Breast epithelium (tissue), 3 donors: ENCODE data around the gene IQGAP1.

Source experiments
- POLR2A ChIP-seq: fragments of 450-650 bp; IDR thresholded peaks from one replicate; pipeline ENCODE4 v1.6.1; 2016; ENCODE audit warnings: antibody characterized with exemption, mild to moderate bottlenecking, moderate library complexity
- POLR2AphosphoS5 ChIP-seq, 3 donors: sonication (generic); formaldehyde crosslinking; IDR thresholded peaks; one replicate each; pipeline ENCODE4 v1.6.1; 2017; ENCODE audit warnings: antibody characterized with exemption in 3 of 3
- TF ChIP-seq, protein P1 (sequence below), 3 donors: fragments of 450-650 bp; IDR thresholded peaks; one replicate each; pipeline ENCODE4 v1.5.1; 2016 to 2017; ENCODE audit warnings: antibody characterized with exemption in 3 of 3, mild to moderate bottlenecking in 3 of 3, moderate library complexity in 3 of 3

DNA sequence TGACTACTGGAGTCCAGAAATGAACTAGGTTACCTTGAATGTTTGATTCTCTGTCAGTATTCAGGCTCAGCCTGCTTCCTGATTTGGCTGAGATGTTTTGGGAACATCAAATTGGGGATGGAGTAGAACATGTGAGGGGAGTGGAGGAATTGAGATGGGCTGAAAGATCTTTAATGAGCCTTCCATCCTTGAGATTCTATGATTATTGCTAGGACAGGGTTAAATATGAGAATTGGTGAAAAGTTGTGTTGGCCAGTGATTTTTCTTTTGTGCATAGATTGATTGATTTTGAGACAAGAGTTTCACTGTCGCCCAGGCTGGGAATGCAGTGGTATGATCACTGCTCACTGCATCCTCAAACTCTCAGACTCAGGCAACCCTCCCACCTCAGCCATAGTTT, 32.4 kb downstream of the IQGAP1 start:
- TF ChIP-seq POLR2A: no peak
- TF ChIP-seq, protein P1, sequence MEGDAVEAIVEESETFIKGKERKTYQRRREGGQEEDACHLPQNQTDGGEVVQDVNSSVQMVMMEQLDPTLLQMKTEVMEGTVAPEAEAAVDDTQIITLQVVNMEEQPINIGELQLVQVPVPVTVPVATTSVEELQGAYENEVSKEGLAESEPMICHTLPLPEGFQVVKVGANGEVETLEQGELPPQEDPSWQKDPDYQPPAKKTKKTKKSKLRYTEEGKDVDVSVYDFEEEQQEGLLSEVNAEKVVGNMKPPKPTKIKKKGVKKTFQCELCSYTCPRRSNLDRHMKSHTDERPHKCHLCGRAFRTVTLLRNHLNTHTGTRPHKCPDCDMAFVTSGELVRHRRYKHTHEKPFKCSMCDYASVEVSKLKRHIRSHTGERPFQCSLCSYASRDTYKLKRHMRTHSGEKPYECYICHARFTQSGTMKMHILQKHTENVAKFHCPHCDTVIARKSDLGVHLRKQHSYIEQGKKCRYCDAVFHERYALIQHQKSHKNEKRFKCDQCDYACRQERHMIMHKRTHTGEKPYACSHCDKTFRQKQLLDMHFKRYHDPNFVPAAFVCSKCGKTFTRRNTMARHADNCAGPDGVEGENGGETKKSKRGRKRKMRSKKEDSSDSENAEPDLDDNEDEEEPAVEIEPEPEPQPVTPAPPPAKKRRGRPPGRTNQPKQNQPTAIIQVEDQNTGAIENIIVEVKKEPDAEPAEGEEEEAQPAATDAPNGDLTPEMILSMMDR (IDR thresholded peaks at IDR 0.05): no peak
- no peak for TF ChIP-seq POLR2AphosphoS5 (IDR thresholded peaks at IDR 0.05)
